Right ventricle myocardium superior (tissue), 1 donor: Measurements from ENCODE around the gene GALNT9. TPM values are rescaled to one million over a fixed set of nuclear protein-coding genes. Genes with fewer than 3 reads are reported as not detected.

Source experiments
- ATAC-seq: fragments of 200-7000 bp; cut with Tn5 transposase; one replicate; pipeline ENCODE4 v1.9.1; 2020; ENCODE audit warnings: mild to moderate bottlenecking; ENCODE audit not compliant: poor library complexity
- DNase-seq: peaks from one replicate; pipeline ENCODE4 v3.0.0-alpha.2; 2020
- intact Hi-C: fragments of 100-400 bp; cut with DNase I; formaldehyde crosslinking; loops from one replicate; pipeline ENCODE4 v1.11.2; 2022
- total RNA-seq: library from RNA; stranded (reverse); fragmentation: NEBNext Ultra II Directional; extraction: Animal tissue kit (Norgen Biotek cat#: 25700); gene quantifications from one replicate; pipeline ENCODE4 v1.2.1, GENCODE V29; 2021
- donor health status: DM: no; HTN: yes; CAD: no; lungs with severe emphysema.

GALNT9 gene
- total RNA-seq, 1 donor from 2014 or later, result not detected

DNA sequence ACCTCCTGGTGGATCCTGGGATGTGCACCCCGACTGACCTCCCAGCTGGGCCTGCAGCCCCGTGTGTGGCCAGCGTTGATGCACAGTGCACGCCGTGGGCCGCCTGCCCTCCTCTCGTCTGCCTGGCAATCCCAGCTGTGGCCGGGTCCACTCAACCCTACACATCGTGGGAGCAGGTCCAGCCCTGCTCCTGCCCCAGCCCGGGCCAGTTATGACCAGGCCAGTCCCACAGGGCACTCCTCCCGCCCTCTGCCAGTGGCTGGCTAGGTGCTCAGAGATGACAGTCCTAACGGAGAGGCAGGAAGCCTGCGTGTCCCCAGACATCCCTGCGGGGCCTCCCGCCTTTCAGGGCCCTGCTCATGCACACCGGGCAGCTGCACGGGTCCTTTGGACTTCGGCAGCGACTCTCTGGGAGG is 10.8 kb downstream of the GALNT9 start:
- ATAC-seq (no peak), DNase-seq (peak; percentile 32)
- intact Hi-C loops, result no loop called here

DNA sequence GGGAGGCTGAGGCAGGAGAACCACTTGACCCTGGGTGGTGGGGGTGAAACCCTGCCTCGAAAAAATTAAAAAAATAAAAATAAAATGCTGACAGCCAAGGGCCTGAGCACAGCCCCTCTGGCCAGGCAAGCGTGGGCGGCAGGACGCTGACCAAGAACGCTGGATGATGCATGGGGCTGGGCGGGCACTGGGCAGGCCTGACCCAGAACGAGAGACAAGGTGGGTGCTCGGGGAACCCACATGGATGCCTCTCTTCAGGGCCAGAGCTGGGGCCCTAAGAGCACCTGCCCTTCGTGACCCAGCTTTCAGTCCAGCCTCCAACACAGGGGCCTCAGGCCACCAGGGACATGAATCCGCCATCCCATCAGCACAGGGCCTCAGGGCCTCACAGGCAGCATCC is 11.3 kb downstream of the GALNT9 start:
- ATAC-seq (no peak), DNase-seq (peak; percentile 25)
- intact Hi-C loops, result no loop called here

DNA sequence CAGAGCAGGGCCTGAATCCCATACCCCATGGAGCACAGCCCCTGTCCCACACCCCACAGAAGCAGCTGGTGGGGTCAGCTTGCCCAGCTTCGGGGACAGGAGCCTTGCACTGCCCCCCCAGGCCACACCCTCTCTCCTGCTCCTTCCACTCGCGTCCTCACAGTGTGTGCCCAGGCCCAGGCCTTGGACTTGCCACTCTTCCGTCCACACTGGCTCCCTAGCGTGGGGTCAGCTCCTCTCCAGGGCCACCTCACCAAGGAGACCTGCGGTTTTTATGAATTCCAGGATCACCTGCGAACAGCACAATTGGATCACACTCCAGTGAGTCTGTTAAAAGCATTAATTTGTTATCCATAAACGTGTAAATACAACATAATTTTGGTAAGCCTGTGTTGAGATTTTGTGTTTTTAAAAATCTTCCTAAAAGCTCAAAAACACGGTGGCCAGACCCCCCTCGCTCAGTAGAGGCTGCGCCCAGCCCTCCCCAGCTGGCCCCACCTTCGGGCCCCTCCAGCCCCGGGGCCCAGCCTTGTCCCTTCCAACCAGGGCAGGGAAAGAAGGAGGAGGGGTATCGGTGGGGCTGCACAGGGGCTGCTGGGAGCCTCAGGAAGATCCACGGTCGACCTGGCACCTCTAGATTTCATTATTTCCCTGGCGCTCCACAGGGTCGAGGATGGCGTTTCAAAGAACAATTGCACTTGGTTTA is 12.0 kb downstream of the GALNT9 start:
- DNase-seq (peak; percentile 13), ATAC-seq (no peak)
- intact Hi-C loops, result no loop called here

DNA sequence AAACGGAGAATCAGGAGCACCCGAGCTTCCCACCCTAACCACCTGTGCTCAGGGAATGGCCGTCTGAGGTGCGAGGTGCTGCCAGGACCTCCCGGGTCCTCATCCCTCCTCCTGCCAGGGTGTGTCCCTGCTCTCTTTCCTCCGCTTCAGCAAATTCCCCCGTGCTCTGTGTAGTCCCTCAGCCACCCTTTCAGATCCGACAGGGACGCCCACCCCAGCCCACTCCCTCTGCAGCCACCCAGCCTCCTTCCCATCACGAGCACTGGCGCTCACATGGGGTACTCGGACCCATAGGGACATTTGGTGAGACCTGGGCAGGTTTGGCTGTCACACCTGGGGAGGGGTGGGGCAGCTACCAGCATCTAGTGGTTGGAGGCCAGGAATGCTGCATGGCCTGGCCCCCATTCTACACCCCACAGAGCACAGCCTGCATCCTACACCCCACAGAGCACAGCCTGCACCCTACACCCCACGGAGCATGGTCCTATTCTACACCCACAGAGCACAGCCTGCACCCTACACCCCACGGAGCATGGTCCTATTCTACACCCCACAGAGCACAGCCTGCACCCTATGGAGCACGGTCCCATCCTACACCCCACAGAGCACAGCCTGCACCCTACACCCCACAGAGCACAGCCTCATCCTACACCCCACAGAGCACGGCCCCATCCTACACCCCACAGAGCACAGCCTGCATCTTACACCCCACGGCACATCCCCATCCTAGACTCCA is 12.7 kb downstream of the GALNT9 start:
- intact Hi-C loops, result no loop called here
- ATAC-seq (no peak), DNase-seq (peak; percentile 20)

DNA sequence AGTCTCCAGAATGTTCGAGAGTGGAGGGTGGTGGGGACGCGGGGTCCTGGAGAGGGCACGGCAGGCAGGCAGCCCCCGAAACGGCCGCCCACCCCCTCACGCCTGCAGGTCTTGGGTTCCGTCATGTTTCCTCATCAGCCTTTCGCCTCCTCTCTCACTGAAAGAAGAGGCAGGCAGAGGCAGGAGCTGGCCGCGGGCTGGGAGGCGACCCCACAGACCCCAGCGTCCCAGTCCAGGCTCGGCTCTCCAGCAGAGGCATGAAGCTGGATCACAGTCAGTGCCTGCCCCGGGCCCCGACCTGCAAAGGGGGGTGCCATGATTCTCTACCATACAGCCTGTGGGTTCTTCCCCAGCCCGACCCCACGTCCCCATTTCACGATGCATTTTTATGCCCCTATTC is 13.4 kb downstream of the GALNT9 start:
- no peak for ATAC-seq
- intact Hi-C loops, result no loop called here
- peak; percentile 33 for DNase-seq

DNA sequence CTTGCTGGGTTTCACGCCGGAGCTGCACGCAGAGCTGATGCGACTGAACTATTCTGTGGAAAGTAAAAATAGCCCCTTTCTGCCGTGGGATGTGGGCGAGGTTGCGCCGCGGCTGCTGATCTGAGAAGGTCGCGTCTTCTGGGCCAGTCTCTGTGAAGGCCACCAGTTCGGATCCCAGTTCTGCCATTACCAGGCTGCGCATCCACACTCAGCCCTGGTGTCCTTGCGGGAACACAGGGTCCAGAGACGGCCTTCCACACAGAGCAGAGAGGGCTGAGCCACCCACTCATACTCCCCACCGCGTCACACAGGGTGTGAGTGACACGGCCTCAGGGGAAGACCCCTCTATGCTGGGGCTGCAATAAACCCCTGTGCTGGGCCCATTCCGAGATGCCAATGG is 13.9 kb downstream of the GALNT9 start:
- ATAC-seq (no peak), DNase-seq (peak; percentile 14)
- intact Hi-C loops, result no loop called here

DNA sequence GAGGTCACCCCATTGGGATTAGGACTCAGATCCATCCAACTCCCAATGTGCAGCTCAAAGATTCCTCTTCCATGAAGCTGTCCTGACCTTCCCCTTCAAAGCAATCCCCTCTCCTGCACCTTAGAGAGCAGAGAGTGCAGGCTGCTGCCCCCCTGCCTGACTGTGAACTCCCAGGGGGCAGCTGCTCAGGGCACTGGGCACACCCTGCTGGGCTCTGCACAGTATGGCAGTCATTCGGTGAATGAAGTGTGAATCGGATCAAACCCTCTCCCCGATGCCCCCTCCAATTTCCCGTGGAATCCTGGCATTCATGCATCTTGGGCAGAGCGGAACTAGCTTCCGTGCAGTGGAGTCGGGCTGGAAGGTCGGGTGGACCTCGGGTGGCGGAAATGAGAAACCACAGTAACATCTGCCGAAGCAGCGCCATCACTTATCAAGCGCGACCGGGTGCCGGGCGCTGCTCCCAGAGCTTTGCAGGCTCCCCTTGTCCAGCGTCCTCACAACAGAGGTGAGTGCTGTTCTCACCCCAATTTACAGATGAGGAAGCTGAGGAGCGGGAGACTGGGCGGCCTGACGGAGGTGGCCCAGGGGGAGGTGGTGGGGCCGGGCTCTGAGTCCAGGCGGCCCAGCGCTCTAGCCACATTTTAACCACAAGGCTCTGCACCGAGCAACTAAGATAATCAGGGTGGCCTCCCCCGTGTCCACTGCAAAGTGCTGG is 14.7 kb downstream of the GALNT9 start:
- intact Hi-C loops, result no loop called here
- ATAC-seq (no peak), DNase-seq (peak; percentile 30)

DNA sequence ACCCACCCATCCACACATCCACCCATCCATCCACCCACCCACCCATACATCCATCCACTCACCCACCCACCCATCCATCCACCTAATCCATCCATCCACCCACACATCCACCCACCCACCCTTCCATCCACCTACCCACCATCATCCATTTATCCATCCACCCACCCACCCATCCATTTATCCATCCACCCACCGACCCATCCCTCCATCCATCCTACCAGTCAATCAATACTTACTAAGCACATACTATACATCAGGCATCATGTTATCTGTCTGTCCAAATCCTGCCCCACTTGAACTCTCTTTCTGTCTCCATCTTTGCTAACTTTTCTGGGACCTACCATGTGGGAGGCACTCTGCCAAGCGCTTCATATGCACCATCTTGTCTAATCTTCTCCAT is 15.4 kb downstream of the GALNT9 start:
- ATAC-seq, result no peak
- DNase-seq, result no peak
- intact Hi-C loops, result no loop called here

DNA sequence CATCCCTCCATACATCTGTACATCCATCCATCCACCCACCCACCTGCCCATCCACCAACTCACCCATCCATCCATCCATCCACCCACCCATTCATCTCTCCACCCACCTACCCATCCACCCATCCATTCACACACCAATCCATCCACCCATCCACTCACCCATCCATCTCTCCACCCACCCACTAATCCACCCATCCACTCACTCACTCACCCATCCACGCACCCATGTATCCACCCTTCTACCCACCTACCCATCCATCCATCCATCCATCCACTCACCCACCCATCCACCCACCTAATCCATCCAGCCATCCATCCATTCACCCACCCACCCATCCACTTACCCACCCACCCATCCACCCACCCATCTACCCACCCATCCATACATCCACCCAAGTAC is 16.2 kb downstream of the GALNT9 start:
- intact Hi-C loops, result no loop called here
- ATAC-seq, result no peak
- DNase-seq, result no peak

DNA sequence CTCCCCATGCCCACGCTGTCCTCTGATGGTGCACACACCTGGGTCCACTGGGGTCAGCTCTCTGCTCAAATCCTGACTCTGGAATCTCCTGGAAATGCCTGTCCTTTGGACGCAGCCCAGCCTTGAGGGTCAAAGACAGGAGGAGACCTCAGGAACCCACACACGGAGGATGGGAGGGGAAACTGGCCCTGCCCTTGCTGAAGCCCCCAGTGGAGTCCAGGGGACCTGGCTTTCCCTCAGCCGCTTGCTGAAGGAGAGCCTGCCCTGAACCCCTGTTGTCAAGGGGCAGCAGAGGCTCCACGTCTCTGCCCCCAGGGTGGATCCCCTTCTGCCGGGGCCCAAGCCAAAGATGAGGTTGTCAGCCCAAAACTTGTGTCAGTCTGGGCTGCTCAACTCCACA is 16.9 kb downstream of the GALNT9 start:
- ATAC-seq, result no peak
- peak; percentile 22 for DNase-seq
- intact Hi-C loops, result no loop called here

DNA sequence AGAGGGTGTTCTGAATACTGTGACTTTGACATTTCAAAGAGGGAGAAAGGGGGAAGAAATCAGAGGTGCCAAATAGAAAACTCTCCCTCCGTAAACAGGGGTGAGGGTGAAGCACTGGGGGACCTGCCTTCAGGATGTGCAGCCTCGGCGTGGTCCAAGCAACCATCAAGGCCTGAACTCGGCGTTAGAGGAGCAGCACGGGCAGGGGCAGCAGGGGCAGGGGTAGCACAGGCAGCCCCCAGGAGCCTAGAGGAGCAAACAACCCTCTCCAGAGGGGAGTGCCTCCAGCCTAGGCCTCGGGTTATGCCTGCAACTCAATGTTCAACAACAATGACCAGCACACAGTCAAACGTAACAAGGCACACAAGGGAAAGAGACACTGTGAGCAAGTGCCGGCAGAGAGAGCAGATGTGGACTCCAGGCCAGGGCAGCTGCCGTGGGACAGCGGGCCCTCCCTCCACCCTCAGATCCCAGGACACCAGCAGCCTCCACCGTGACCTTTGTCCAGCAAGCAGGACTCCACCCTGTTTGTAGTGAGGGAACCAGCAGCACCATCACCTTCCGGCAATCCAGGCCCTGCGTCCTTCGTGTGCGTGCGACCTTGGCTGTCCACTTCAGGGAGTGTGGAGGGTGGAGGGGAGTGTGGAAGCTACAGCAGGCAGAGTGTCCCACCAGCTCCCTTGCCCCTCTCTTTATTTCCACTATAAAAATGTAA is 18.0 kb downstream of the GALNT9 start:
- DNase-seq (peak; percentile 19), ATAC-seq (no peak)
- intact Hi-C loops, result no loop called here

DNA sequence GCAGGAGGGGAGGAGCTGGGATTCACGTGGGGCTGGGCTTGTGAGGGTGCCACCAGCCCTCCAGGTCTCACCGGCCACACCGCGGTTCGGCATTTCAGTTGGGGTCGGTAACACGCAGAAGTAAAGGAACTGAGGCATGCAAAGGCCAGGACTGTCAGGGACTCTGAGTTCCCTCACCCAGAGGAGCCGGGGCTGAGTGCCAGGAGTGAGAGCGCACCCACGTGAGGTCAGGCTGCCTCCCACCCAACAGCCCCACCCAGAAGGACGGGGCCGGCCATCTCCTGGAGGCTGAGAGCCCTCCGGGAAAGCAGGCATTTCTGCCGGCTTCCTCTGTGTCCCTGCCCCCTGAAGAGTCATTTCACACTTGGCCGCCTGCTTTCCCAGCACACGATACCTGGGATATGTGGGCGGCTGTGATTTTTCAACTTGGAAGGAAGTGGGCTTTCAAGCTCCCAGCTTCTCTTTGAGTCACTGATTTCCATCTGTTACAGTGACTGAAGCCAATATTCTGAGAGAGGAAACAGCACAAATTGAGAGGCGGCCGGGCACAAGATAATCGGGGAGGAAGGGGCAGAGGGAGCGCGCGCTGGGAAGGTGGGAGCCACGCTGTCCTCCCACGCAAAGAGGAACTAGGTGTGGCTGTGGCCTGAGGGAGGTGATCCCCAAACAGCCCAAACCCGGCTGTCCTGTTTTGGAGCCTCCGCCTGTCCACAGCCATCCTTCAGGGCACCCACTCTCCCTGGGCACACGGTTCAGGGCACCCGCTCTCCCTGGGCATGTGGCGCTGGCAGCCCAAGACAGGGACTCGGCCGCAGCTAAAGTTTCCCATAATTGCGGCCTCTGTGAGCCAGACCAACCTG is 19.0 kb downstream of the GALNT9 start:
- ATAC-seq (no peak), DNase-seq (peak; percentile 22)
- intact Hi-C loops, result no loop called here

DNA sequence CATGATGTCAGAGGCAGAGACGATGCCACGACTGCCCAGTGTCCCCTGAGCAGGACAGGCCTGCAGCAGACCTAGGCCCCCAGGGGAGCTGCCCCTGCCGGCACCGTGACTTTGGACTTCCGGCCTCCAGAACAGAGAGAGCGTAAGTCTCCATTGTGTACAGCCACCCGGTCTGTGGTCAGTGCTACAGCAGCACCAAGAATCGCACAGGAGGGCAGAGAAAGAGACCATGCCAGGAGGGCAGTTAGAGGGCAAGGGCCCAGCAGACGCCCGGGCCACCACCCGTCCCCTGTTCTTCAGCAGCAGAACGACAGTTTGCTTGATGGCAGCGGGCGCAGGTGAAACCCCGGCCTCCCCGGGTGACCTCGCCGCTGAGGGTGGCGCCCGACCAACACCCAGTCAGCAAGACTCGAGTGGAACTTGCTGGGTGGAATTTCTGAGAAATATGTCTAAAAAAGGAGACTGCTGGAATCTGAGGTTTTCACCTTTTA is 19.7 kb downstream of the GALNT9 start:
- ATAC-seq, result no peak
- peak; percentile 23 for DNase-seq
- intact Hi-C loops, result no loop called here

DNA sequence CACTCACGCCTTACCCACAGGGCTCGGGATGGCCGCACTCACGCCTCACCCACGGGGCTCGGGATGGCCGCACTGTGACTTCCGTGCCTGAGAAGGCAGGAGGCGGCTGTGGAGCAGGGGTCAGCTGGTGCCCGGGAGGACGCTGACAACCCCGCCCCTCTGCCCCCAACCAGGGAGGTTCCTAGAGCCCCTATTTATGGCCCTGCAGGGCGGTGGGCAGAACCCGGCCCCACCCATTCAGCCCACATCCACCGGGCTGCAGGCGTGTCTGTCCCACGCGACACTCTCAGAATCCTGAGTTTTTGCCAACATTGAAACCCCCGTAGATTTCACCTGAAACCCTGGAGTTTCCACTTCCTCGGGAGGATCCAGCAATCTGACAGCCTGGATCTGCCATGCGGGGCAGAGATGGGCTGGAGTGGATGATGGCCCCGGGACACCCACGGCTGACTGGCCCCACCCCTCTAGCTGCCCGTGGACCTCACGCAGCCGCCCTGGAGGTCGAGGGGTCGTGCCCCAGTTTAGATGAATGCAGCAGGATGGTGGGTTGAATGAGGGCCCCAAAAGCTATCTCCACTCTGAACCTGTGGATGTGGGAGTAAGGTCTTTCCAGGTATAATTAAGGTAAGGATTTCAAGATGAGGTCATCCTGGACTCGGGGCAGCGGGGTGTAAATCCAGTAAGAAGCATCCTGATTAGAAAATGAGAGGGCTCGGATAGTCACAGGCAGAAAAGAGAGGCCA is 20.4 kb downstream of the GALNT9 start:
- no peak for ATAC-seq
- DNase-seq, result peak; percentile 20
- intact Hi-C loops, result no loop called here

DNA sequence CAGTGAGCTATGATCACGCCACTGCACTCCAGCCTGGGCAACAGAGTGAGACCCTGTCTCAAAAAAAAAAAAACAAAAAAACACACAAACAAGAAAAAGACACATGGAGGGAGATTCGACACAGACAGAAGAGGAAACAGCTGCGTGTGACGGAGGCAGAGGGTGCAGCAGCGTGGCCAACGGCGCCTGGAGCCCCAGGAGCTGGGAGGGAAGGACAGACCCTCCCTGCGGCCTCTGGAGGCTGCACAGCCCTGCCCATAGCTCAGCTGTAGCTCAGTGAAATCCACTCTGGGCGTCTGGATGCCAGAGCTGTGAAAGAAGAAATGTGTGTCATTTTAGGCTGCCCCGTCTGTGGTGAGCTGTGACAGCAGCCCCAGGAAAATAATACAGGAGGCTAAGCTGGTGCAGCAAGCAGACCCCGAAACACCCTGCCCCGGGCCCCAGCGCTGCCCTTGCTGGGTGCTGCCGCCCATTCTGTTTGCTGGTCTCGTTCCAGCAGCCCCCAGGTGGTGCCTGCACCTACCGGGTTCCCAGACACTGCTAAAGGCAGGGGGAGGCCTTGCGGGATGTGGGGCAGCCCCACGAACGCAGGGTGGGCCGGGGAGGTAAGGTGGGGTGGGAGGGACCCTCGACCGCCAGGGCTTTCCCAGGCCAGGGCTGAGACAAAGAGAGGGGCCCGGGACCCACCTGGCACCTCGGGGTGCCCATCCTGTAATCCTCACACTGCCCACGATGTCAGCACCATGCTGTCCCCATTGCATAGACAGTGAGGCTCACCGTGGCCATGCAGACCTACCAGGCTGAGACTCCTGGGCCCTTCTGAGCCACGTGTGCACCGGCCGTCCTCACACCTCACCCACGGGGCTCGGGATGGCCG is 21.2 kb downstream of the GALNT9 start:
- no peak for DNase-seq
- intact Hi-C loops, result no loop called here
- no peak for ATAC-seq

DNA sequence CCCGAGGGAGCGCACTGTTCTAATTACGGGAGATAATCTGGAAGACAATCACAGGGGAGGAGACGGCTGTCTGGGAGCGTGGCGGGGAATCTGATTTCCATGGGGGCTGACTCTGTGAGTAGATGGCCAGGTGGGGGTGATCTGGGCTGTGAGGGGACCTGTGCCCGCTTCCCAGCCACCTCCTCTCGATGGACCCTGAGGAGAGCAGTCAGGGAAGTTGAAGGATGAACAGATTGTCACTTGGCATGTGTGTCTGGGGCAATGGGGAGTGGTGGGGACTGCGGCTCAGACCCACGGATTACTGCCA is 22.6 kb downstream of the GALNT9 start:
- intact Hi-C loops, result no loop called here
- no peak for DNase-seq
- ATAC-seq, result no peak
